GM19023 (cell line): ENCODE data around the gene VAPA.
"Not testable (repeated sequence)": the region's sequence is repeated elsewhere in the genome, so short reads cannot be mapped to it uniquely, and the experiment has no call there.

Experiments
- ATAC-seq: cut with Tn5 transposase; IDR thresholded peaks from one replicate; pipeline ENCODE4 v1.9.1; 2021; ENCODE audit warnings: mild to moderate bottlenecking, moderate library complexity; ENCODE audit not compliant: unreplicated experiment

The VAPA gene

DNA sequence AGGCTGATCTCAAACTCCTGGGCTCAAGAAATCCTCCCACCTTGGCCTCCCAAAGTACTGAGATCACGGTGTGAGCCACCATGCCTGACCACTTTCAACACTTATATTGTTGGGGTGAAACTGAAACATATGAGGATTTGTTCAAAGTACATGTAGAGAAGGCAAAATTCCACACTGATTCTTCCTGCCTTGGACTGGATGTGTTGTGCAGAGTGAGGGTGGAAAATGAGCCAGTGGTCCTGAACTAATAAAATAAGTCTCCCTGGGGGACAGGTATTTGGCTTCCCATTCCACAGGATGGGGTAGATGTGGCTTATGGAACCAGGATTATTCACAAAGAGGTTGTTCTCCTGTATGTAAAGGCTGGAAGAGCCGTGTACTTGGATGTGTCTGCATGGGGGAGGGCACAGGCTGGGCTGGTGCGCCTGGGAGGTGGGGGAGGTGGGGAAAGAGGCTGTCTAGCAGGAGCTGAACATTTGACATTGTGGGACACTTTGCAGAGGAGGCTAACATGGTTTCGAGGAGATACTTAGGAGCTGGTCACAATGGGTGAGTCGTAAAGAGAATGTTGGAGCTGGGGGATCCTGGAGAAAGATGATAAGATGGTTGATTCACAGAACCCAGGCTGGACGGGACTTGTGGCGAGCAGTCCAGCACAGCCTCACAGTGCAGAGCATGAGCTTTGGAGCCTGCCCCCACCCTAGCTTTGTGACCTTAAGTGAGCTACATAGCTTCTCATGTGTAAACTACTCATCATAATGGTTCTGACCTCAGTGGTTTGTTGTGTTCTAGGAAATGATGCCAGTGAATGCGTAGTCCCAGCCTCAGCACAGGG, 28.4 kb upstream of the VAPA start, which contains the start of gene TXNDC2:
Gene TXNDC2 (plus strand): TSS at position 804 of the 835 bp plus-strand sequence. CDS start 708 bp downstream, outside the sequence.
- no peak for ATAC-seq

DNA sequence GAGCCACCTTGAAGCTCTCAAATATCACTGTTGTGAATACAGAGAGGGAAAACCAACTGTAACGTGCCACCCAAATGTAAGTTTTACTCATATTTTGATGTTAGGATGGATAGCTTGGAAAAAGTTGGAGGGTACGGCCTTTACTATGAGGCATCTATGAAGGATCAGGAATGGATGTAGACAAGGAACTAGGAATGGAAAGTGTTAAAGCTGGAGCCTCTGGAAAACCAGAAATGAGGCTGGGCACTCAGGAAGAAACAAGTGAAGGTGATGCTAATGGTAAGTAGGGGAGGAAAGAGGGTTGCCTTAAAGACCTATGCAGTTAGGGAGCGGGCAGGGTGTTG, 27.8 kb upstream of the VAPA start:
- ATAC-seq = no peak

DNA sequence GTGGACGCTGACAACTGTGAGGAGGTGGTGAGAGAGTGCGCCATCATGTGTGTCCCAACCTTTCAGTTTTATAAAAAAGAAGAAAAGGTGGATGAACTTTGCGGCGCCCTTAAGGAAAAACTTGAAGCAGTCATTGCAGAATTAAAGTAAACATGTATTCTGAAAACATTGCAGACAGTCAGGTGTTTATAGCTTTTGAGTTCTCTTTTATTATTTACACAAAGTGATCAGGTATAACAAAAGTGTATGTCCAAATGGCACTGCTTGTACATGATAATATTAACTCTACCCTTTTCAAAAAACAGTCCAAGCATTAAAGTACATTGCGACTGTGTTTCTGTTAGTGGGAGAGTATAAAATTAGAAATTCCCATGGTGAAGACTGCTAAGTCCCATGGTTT, 25.8 kb upstream of the VAPA start:
- ATAC-seq = no peak

DNA sequence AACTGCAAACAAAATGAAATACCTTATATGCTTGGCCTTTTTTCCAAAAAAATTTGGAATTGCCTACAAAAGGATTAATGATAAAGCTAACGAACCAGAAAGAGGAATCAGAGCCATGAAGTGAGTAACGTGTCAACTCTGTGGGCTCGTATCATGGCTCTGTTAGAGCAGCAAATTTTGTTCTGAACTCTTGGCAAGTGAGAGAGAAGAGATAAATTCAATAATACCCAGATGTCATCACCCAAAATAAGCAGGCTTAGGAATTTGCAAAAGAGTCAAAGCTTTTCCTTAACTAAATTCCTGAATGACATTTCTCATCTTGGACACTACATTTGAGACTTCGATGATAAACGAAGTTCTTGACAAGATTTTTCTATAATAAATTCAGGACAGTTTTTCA, 23.6 kb upstream of the VAPA start:
- ATAC-seq = no peak

DNA sequence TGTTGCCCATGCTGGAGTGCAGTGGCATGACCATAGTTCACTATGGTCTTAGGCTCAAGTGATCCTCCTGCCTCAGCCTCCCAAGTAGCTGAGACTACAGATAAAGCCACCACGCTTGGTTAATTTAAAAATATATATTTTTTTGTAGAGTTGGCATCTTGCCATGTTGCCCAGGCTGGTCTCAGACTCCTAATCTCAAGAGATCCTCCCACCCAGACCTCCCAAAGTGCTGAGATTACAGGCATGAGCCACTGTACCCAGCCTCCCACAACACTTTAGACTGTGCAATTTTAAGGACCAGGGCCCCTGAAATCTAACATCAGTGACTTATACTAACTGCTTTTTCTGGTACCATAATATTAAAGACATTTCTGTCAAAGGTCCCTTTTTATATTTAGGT, 22.9 kb upstream of the VAPA start:
- ATAC-seq = no peak

DNA sequence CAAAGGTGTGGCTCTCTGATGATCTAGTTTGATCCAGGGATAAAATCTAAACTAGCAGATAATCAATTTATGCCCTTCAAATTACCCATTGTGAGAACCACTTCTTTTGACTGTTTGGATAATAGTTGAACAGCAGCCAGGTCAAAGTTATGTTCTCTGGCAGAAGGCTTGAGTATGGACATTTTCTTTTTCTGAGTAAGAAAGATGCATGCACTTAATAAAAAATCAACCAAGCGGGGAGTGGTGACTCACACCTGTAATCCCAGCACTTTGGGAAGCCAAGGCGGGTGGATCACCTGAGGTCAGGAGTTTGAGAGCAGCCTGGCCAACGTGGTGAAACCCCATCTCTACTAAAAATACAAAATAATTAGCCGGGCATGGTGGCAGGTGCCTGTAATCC, 22.3 kb upstream of the VAPA start:
- not testable (repeated sequence) for ATAC-seq

DNA sequence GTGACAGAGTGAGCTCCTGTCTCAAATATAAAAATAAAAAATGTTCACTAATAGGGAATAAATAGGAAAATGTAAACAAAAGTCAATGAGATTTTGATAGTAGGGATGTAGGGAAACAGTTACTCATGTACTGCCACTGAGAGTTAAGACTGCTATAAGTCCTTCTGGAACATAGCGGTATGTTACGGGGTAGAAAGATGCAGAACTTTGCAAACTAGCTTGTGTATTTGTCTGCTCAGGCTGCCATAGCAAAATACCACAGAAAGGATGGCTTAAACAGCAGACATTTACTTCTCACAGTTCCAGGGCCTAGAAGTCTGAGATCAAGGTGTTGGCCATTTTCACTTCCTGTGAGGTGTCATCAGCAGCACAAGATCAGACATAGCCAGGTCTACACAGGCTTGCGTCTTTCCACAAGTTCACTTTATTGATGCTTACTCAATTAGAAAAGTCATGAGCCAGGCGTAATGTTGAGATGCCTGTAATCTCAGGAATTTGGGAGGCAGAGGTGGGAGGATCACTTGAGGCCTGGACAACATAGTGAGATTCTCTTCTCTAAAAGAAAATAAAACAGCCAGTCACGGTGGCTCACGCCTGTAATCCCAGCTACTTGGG, 19.3 kb upstream of the VAPA start:
- no peak for ATAC-seq

DNA sequence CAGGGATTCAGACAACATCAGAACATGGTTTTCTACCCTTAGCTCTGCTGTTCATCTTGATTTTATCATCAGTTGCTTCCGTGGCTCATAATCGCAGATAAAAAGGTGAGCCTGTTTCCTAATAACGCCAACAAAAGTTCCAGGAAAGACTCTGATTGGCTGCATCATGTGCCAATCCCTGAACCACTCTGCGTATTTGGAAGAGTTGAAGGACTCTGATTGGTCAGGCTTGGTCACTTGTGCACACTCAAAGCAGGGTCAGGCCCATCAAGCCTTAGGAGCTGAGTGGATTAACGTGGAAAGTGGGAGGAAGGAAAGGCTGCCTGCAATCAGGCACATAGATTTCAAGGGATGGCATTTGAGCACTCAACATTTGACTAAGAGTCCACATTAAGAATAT, 16.7 kb upstream of the VAPA start:
- ATAC-seq = no peak

DNA sequence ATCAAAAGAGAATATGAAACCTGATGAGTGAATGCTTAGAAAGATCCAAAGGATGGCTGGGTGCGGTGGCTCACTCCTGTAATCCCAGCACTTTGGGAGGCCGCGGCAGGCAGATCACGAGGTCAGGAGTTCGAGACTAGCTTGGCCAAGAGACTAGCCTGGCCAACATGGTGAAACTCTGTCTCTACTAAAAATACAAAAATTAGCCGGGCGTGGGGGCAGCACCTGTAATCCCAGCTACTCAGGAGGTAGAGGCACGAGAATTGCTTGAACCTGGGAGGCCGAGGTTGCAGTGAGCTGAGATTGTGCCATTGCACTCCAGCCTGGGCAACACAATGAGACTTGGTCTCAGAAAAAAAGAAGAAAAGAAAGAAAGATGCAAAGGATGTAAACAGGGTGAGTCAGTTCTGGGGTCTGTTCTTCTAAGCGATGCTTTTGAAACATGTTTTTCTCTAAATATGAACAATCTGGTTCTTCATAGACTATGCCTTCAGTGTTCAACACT, 16.0 kb upstream of the VAPA start:
- ATAC-seq = not testable (repeated sequence)

DNA sequence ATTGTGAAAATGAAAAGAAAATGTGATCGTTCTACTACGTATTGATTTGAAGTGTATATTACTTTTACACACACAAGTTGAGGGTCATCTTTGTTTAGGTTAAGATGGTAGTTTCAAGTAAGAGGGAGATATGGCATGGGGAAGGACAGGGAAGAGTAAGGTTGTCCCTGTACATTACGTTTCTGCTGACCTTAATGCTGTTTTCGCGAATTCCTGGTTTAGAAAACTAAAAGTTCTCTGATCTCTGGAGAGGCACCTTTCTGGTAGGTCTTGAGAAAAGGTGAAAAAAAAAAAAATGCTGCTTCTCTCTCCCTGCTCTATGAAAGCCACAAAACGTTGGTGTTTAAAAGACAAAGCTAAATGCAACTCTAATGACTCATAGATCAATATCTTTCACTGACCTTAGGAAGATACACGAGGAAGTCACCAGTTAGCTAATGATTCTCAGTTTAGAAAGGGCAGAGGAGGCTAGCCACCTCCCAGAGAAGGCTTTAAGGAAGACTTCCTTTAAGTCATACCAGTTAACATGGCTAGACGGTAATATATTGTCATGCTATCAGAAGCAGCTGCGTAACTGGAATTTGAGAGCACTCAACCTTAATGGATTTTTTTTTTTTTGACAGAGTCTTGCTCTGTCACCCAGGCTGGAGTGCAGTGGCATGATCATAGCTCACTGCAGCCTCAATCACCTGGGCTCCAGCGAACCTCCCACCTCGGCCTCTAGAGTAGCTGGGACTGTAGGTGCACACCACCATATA, 14.8 kb upstream of the VAPA start:
- ATAC-seq = no peak

DNA sequence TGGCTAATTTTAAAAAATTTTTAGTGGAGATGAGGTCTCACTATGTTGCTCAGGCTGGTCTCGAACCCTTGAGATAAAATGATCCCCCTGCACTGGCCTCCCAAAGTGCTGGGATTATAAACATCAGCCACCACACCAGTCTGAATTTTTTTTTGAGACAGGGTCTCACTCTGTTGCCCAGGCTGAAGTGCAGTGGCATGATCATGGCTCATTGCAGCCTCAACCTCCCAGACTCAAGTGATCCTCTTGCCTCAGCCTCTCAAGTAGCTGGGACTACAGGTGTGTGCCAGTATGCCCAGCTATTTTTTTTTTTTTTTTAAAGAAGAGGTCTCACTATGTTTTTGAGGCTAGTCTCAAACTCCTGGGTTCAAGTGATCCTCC, 14.3 kb upstream of the VAPA start:
- not testable (repeated sequence) for ATAC-seq

DNA sequence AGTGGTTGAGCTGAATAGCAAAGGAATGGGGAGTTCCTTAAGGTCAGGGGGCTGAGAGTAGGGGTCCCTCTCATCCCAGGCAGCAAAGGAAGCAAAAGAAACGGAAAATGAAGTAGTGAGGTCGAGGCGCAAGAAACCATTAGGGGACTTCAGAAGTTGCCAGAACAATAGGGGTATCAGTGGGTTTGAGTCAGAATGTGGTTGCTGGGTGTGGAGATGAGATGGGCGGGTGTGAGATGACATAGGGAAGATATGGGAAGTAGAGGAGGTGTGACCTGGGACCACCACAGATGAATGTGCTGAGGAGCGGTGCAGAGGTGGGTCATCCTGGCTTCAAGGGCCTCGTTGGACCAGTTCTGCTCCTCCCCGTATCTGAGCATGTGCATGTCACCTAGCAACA, 13.1 kb upstream of the VAPA start:
- ATAC-seq = no peak

DNA sequence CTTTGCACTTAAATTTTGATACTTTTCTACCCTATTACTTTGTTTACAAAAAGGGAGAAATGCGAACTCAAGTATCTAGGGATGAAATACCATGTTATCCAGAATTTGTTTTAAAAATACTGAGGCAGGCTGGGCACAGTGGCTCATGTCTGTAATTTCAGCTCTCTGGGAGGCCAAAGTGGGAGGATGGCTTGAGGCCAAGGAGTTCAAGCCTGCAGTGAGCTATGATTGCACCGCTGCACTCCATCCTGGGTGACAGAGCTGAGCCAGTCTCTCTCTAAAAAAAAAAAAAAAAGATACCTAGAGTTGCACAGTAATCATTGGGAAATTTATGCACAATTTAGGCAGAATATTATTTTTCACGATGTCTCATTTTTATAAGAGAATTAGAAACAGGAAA, 12.4 kb upstream of the VAPA start:
- ATAC-seq = no peak

DNA sequence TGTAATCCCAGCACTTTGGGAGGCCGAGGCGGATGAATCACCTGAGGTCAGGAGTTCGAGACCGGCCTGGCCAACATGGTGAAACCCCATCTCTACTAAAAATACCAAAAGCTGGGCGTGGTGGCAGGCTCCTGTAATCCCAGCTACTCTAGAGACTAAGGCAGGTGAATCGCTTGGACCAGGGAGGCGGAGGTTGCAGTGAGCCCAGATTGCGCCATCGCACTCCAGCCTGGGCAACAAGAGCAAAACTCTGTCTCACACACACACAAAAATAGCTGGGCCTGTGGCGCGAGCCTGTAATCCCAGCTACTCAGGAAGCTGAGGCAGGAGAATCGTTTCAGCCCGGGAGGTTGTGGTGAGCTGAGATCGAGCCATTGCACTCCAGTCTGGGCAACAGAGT, 11.6 kb upstream of the VAPA start:
- ATAC-seq = not testable (repeated sequence)

DNA sequence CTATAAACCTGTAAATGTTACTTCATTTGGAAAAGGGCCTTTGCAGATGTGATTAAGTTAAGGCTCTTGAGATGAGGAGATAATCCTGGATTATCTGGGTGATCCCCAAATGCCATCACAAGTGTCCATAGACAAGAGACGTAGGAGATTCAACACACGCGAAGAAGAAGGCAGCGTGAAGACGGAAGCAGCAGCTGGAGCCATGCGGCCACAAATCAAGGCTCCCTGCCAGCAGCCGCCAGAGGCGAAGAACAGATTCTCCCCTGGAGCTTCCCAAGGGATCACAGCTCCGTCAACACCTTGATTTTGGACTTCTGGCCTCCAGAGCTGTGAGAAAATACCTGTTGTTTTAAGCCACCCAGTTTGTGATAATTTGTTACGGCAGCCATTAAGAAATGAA, 11.0 kb upstream of the VAPA start:
- ATAC-seq = no peak

DNA sequence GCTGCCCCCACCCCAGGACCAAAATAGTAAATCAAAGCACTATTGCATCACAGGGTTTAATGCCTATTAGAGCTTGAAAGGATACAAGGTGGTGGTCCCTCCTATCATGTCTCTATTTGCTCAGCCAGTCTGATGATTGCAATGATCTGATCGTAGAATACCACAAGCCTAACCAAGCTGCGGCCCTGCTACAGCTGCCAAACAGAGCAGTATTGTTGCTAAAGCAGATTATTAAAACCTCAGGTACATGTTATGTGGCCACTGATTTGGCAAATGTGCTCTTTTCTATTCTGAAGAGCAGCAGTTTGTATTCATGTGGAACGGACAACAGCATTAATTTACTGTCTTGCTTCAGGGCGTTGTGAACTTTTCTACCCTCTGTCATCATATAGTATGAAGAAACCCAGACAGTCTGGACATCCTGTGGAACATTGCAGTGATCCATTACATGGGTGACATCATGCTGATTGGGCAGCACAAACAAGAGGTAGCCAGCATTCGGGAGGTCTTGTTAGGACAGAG, 8.4 kb upstream of the VAPA start:
- ATAC-seq = no peak

DNA sequence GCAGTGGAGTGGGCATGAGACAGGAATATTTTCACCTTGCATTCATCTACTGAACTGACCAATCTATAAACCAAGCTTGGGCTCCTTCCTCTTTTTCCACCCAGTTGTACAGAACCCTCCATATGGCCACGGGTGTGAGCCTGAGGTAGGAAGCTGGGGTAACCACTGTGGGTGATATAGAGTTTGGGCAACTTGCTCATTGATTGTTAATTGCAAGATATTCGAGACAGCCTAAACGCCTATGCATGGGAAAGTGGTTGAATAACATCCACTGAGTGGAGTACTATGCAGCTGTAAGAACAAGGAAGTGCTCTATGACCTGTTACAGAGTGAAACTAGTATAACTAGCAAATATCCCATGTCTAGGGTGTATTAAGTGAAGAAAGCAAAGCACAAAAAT, 7.3 kb upstream of the VAPA start:
- no peak for ATAC-seq

DNA sequence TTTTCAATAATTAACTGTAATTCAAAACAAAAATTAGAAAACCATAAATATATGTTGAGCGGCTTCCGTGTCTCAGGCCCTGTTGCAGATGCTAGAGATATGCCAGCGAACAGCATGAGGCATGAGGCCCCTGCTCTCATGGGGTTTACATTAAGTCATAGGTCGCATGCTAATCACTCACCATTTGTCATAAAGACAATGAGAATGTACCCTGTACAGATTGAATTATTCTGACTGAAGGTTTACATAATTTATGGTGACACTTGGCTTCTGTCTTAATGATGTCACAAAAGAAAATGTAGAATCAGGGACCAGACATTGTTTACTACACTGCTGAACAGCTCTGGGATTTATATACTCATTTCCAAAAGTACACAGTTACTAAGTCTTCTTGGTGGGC, 5.9 kb upstream of the VAPA start:
- no peak for ATAC-seq

DNA sequence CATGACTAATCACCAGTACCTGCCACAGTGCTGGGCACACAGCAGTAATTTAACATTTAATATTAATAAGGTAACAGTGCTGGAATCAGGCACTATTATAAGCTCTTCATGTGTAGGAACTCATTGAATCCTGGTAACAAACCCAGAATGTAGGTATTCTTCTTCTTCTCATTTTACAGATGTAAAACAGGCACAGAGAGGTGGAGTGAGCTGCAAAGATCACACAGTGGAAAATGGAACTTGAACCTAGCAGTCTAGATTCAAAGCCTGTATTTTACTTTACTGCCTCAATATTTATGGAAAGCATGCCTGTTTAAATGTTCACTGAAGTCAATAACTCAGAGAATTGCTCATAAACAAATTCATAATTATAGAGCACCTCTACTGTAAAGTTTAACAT, 3.7 kb upstream of the VAPA start:
- no peak for ATAC-seq

DNA sequence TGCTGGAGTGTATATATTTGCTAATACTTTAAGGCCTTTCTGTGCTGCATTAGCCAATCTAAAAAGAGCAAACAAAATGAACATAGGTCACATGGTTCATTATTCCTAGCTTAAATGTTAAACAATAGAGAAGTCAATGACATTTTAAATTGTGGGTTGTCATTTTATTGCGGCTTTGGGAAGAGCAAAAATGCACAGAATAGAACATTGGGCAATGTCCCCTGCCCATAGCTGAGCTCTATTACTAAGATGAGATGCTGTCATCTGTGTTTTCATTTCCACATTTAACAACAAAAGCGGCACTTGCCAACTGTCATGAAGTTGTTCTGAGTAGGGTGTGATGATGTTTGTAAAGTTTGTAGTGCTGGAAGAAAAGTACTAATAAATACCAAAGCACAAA, 3.2 kb upstream of the VAPA start:
- no peak for ATAC-seq

DNA sequence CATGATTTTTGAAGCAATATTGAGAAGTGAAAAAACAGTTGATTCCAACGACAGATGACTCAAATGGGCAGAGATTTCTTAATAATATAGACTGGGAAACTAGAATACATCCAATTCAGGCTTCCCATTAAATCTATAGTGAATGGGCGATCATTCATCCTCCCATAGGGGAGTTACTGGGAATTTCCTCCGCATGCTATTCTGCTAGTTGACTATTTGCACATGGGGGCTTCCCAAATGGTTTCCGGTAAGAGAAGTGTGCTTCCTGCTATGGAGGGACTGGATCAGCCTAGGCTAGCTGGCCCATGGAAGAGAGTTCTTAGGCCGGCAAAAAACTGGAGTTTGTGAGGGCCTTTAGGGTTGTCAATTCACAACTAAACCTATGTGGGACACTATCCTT, 2.6 kb upstream of the VAPA start:
- ATAC-seq = no peak

DNA sequence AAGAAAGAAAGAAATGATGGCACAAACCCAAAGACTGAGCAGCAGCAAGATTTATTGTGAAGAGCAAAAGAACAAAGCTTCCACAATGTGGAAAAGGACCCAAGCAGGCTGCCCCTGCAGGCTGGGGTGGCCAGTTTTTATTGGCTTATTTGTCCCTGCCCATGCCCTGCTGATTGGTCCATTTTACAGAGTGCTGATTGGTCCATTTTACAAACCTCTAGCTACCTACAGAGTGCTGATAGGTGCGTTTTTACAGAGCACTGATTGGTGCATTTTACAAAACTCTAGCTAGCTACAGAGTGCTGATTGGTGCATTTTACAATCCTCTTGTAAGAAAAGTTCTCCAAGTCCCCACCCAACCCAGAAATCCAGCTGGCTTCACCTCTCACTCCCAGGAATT, 1.5 kb upstream of the VAPA start:
- ATAC-seq = not testable (repeated sequence)
